ENCODE measurements around the gene HSPA1A.

Gene HSPA1A

GRCh38 chr6:31865205-31866118, 50.1 kb downstream of the HSPA1A start:
- DNase-seq: no peak

Data from activated CD4-positive, alpha-beta T cell treated with anti-CD3 and anti-CD28 coated beads, Interleukin-2, amount 50 U/mL, for 16 hours (primary cell).